ENCODE data around the gene MN1. TPM values are rescaled to one million over a fixed set of nuclear protein-coding genes. Genes with fewer than 3 reads are reported as not detected.

MN1 gene
- total RNA-seq, 1 experiment from 2014 or later = 0.79 TPM

DNA sequence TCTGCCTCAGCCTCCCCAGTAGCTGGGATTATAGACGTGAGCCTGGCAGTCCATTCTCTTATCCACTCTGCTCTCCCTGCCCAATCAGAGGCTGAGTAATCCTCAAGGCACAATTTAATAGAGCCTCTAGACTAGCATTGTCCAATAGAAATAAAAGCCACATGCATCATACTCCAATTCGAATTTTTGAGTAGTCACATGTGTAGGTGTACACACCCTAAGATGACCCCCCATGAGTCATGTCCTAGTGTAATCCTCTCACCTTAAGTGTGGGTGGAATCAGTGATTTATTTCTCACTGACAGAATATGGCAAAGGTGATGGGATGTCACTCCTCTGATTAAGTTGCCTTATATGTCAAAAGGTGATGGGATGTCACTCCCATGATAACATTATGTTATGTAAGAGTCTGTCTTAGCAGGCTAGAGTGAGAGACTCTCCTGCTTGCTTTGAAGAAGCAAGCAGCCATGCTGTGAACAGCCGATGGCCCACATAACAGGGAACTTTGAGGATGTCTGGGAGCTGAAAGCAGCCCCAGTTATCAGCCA lies 61.3 kb downstream of the MN1 start:
- no peak for DNase-seq (ENCODE audit: low spot score)

DNA sequence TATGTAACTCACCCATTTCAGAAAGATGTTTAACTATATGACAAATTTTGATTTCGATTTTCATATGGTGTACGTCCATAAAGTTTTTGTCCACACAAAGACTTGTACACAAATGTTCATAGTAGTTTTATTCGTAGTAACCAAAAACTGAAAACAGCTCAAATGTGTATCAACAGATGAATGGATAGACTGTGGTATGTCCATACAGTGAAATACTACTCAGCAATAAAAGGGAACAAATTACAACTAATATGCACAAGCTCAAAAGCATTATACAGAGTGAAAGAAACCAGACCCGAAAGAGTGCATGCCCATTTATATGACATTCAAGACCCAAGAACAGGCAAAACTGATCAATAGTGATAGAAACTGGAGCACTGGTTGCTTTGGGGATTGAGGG lies 64.0 kb downstream of the MN1 start:
- no peak for DNase-seq (ENCODE audit: low spot score)

DNA sequence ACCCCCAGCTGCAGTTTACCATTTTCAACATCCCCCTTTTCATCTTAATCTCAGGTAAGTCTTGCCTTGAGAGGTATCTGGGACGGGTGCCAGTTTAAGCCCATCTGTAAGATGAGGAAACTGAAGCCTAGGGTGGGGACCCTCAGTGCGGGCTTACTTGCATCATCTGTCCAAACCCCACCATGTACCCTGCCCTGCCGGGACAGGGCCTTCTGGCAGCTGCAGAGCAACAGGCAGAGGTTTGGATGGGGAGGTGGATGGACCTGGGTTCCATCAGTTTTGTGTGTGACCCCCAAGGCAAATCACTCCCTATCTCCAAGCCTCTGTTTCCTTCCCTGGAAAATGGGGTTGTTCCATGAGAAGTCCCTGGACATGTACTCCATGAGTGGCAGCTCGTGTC lies 67.5 kb downstream of the MN1 start:
- DNase-seq (ENCODE audit: low spot score) = no peak

DNA sequence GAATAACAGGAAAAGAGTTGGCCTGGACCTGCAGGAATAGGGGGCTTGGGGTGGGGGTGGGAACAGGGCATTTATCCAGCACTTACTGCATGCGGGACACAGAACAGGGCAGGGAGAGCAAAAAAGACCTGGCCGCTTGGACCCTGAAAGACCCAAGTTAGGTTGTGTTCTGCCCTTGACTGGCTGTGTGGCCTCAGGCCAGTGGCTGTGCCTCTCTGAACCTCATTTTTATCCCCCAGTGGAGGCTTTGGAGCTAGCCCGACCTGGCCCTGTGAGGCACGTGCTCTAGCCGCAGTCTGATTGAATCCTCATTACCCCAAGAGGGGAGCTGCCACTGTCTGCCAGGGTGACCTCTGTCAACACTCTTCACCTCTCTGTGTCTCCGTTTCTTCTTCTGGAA lies 68.7 kb downstream of the MN1 start:
- no peak for DNase-seq (ENCODE audit: low spot score)

DNA sequence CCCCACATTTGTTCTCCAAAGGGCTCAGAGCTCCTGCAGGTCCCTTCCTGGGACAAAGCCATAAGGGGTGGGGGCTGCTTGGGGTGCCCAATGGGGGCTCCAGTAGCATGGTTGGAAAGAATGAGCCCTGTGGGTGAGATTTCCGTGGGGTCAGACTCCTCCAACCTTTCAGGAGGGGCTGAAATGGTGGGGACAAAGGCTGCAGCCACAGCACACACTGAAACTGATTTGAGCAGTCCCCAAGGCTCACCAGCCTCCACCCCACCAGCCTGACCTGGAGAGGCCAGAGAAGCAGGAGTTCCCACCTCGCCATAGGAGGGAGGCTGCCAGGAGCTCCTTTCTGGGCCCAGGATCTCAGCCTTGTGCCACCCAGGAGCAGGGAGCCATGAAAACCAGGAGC lies 69.2 kb downstream of the MN1 start:
- no peak for DNase-seq (ENCODE audit: low spot score)

DNA sequence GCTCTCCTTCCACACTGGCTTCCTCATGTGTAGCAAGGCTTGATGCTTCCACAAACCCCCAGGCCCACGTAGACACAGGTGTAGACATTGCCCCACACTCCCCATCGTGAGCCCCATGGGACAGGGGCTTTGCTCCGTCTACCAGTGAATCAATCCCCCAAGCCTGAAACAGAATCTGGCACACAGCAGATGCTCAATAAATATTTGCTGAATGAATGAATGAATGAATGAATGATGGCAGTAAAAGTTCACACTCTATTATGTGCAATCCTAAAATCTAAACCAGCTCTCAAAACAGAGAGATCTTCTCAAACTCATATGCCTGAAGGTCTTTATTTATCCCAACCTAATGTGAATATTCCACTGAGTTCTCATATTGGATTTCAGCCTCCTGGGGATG lies 69.9 kb downstream of the MN1 start:
- no peak for DNase-seq (ENCODE audit: low spot score)

DNA sequence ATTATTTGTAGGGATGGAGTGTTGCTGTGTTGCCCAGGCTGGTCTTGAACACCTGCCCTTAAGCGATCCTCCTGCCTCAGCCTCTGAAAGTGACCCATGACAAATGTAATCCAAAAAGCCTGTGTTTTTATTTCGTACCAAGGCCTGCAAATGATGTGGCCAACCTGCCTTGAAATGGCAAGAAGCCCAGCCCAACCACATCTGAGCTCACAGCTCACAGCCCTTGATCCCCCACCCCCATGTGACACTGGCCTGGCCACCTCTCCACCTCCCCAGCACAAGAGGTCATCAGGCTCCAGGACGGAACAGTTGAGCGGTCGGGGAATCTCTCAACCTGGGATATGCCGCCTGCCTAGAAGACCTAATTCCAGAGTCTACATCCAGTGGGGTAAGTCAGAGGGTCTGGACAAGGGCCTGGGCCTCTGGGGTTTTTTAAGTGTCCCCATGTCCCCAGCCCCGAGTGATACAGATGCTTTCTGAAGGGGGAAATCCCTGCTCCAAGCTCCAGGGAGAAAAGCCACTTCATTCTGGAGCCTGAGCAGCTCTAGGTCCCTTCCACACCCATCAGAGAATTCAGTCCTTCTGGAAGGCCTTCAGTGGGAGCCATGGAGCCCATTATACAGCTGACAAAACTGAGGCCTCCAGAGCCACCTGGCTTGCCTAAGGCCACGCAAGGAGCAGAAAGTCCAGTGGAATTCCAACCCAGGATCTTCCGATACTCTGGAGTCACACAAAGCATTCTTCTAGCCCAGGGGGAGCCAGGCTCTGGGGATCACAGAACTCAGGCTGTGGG lies 70.7 kb downstream of the MN1 start:
- no peak for DNase-seq (ENCODE audit: low spot score)

DNA sequence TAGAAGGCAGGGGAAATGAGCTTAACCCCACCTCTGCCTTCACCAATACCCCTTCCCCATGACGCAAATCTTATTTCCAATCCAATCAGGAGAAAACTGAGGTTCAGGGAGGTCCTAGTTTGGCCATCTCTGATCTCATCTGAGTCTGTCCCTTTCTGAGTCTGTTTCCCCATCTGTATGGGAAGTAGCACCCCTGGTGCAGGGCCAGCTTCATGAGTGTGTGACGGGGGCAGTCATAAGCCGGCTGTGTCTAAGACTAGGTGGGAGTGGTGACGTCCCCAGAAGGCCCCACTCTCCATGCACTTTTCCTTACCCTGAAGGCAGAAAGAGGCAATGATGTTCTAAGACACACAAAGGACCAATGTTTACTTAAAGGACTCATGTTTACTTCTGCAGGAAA lies 72.3 kb downstream of the MN1 start:
- no peak for DNase-seq (ENCODE audit: low spot score)

DNA sequence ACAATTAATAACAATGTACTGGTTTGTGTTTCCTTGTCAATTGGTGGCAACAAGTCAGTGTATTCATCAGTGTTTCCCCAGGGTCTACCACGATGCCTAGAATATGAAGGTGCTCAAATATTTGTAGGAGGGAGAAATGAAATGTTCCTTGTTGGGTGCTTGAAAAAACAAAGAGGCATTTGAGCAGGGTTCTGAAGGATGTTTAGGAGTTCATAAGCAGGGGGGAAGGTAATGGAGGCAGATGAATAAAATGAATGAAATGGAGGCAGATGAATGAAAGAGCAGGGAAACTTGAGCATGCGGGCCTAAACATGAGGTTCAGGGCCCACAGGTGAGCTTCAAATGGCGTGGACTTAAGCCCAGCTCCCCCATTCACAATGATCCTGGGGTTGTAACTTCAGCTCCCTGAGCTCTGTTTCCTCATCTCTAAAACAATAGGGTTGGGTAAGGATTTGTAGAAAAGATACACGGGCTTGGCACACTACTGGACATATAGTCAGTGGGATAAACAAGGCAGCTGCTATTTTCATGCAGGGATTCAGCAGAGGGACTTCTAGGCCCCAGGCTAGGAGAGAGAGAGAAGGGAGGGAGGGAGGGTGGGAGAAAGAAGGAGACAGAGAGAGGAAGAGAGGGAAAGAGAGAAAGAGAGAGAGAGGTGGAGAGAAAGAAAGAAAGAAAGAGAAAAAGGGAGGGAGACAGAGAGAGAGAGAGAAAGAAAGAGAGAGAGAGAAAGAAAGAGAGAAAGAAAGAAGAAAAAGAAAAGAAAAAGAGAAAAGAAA lies 73.7 kb downstream of the MN1 start:
- no peak for DNase-seq (ENCODE audit: low spot score)

DNA sequence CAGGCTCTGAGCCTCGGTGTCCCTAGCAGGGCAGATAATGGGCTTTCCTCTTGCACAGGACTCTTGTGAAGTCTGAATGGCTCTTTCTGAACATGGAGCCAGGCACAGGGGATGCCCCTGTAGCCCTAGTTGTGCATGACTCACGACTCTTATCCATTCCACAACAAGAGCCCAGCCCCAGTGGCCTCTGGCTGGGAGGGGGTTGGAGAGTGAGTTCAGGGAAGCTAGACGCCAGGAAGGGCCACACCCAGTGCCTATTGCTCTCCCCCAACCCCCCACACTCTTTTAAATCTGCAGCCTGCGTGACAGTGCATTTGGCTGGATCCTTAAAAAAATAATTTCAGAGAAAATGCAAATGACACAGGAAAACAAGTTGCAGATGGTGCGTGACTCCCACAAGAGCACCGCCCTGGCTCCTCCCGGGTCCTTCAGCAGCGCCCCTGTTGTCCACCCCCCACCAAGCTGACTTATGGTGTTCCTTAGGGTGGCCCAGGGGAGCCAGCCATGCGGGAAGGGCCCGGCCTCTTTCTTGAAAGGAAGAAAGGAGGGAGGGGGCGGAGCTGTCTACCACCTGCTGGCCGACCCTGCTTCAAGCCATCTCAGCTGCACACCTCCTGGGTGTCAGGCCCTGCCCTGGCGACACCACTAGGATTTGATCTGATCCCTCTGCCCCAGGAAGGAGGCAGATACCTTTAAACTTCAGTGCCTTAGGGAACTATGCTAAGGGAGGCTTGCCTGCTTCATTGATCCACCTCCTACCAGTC lies 74.7 kb downstream of the MN1 start:
- peak; percentile 87 for DNase-seq (ENCODE audit: low spot score)

DNA sequence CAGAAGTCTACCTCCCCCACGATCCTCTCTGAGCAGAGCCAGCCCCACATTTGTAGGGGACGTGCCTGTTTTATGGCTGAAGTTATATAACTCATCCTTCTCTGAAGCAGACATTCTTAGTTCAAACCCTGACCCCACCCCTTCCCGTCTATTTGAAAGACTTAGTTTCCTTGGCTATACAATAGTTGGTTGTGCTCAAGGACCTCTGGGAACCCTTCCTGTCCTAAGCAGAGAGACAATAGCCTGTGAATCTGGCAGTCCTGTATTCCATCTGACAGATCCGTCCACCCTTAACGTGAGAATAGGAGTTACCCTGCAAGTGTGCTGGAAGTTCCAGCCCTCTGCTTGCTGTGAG lies 75.2 kb downstream of the MN1 start:
- DNase-seq (ENCODE audit: low spot score) = no peak

DNA sequence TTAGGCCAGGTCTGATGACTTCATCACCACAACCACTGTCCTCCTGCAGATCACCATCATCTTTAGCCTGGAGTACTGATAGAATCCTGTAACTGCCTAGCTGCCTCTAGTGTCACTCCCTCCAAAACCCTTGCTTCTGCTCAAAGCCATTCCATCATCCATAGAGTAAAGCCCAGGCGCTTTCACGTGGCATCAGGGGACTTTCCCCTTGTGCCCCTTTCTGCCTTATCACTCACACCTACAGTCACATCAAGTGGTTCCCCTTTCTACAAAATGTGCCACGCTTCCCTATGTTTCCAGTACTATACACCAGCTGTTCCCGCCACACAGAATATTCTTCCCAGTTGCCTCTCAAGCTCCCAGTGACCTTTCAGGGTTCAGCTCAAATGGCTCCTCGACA lies 75.9 kb downstream of the MN1 start:
- DNase-seq (ENCODE audit: low spot score) = no peak

DNA sequence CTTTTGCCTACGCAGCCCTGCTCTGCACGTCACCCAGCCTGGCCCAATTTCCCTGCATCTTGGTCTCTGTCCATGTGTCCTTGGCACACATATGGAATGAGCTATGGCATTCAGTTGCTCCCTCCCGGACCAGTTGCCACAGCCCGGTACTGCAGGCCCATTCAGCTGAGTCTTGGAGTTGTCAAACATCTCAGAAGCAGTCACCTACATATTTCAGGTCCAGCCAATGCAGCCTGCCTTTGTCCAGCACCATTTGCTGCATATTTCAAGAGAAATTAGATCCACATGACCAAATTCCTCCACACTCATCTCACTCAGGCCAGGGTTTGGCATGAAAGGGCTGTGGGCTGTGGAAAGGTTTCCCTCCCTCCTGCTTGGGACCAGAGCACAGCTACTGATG lies 76.8 kb downstream of the MN1 start:
- no peak for DNase-seq (ENCODE audit: low spot score)

DNA sequence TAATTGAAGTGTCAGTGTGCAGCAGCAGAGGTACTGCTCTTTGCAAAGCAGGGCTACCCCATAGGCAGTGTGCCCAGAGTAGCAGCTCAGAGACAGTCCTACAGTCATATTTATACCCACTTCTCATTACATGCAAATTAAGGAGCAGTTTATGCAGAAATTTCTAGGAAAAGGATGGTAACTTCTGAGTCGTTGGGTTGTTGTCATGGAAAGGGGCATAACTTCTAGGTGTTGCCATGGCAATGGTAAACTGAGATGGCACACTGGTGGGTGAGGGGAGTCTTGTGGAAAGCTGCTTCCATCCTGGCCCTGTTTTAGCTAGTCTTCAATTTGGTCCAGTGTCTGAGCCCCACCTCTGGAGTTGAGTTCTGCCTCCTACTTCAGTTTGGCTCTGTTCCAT lies 77.4 kb downstream of the MN1 start:
- DNase-seq (ENCODE audit: low spot score) = no peak

DNA sequence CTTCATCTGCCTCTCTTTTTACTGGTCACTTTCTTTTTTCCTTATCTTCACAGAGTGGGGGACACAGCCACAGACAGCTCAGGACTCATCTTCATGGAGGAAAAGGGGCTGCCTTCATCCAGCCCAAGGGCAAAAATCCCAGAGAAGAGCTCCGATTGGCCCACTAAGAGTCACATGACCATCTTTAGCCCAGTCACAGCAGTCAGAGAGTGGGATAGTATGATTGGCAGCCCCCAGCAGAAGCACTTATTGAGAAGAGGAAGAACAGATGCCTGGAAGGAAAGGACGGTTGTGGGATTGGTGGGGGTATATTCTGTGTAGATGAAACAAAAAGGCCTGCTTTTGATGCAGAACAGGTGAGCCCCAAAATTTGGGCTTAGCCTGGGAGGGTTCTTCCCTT lies 77.8 kb downstream of the MN1 start:
- no peak for DNase-seq (ENCODE audit: low spot score)

DNA sequence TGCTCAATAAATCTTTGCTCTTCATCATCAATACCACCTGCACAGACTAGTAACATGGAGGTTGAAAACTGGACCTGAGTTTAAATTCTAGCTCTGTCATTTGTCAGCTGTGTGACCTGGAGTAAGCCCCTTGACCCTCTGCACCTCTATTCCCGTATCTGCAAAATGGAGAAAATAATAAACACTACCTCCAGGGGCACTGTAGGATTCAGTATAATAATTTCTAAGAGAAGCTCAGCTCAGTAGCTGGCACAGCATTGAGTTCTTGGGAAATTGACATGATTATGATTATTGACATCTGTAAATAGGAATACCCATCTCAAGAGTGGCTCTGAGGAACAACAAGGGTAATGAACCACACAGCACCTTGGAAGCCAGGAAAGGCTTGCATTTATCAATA lies 78.4 kb downstream of the MN1 start:
- DNase-seq (ENCODE audit: low spot score) = no peak

DNA sequence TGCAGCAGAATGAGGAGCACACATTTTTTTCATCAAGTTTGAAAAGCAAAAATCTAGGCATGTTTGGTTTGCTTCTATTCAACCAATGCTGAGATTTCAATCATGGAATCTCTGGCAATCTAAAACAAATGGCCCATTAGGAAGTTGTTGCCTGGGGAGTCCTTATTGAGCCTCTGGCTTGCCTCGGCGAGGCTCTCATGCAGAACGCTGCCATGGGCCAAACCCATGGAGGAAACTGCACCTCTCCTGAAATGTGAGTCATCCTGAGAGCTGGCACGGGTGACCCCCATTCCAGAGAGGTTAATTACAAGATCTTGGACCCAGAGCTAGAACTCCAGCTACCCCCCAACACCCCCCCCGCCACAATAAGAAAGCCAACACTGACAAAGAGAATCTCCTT lies 80.7 kb downstream of the MN1 start:
- no peak for DNase-seq (ENCODE audit: low spot score)

DNA sequence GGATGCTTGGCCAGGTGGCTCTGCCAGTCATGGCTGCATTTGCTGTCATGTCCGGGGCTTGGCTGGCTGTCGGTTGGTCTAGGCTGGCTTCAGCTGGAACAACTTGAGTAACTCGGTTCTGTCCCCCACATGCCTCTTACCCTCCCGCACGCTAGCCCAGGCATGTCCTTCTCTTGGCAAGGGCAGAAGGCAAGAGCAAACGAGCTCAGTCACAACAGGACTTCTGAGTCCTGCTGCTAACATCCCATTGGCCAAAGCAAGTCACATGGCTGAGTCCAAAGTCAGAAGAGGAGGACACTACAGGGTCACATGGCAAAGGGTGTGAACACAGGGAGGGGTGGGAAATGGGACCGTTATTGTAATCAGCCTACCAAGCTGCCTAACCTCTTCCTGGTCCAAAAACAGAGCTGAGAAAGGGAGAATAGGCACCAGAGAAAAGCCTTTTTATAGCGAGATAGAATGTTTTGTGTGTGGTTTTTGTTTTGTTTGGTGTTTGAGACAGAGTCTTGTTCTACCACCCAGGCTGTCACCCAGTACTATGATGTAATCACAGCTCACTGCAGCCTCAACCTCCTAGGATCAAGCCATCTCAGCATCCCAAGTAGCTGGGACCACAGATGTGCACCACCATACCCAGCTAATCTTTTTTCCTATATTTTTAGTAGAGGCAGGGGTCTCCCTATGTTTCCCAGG lies 81.9 kb downstream of the MN1 start:
- peak; percentile 50 for DNase-seq (ENCODE audit: low spot score)

DNA sequence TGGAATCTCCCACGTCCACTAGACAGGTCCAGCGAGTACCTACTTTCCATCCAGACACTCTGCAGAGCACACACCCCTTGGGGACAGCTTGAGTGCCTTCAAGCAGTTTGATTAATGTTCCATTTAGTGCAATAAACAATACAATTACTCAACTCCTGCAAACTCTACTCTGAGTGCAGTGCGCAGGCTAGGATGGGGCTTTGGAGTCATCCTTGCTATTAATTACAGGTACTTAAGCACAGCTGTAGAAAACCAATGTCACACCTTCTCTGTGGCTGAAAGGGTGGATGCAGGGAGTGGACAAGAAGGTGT lies 82.6 kb downstream of the MN1 start:
- no peak for DNase-seq (ENCODE audit: low spot score)

DNA sequence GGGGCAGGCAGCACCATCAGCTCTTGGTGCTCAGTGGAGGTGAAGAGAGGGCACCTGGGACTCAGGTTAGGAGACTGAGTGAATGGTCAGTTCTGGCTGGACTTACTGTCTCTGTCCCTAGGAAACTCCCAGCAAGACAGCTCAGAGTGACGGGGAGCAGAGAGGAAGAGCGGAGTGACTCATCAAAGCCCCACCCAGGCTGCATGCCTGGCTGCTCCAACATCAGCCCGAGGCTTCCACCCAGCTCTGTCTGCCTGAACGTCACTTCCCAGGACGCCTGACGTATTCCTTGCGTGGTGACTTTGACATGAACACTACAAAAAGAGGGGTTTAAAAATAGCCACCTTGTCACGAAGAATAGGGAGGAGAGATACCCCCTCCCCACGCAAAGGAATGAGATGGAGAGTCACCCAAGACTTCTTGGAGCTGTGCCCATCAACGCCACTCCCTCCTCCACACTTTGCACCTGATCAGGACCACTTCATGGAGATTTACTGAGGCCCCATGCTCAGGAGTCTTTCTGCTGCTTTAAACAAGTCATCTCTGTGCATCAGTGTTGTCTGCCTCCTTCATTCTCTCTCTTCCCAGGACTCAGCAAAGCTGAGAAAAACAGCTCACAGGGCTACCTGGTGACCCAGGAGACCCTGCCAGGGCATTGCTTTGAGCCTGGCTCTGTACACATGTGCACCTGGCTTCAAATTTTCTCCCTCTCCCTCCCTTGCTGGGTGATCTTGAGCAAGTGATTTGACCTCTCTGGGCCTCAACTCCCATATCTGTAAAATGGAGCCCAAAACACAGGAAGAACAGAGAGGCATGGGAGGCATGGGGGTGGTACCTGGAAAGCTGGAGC lies 83.1 kb downstream of the MN1 start:
- DNase-seq (ENCODE audit: low spot score) = peak; percentile 79

DNA sequence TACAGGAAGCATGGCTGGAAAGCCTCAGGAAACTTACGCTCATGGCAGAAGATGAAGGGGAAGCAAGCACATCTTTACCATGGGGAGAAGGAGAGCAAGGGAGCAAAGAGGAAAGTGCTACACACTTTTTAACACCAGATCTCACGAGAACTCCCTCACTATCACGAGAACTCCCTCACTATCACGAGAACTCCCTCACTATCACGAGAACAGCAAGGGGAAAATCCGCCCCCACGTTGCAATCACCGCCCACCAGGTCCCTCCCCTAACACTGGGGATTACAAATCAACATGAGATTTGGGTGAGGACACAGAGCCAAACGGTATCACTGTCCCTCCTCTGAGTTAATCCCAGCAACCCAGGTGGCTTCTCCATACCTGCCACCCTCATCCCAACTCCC lies 84.5 kb downstream of the MN1 start:
- DNase-seq (ENCODE audit: low spot score) = no peak
